ENCODE measurements around the gene HLCS. TPM values are rescaled to one million over a fixed set of nuclear protein-coding genes. Genes with fewer than 3 reads are reported as not detected.

HLCS gene
- total and polyA plus RNA-seq, 10 of the 15 experiments (the other 5 are each of a cell fraction or from before 2014, with no cell fraction given) = 1.5 to 12.7 (median 9.6) TPM

DNA sequence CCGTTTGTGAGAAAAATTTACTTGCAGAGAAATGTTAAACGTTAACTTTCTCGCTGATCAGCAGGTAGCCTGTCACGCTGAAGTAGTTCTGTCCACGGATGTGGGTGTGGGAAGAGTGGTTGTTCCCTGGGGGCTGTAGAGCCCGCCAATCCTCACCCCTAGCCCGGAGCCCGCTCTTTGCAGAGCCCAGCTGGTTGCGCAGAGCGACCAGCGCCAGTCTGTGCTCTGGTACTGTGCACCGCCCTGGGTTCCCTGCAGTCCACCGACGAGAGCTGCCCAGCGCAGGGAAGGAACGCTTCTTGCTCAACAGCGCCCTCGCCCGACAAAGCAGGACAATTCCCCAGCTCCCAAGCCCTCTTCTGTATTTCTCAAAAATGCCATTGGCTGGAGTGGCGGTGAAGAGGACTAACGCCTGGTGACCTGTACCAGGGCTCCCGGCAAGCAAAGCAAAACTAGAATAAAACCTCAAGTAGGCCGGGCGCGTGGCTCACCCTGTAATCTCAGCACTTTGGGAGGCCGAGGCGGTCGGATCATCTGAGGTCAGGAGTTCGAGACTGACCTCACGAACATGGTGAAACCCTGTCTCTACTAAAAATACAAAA, 43.4 kb upstream of the HLCS start (continued):
- TF ChIP-seq RUNX3 (IDR thresholded peaks at IDR 0.05; ENCODE audit: low read length) (no peak), TARDBP (IDR thresholded peaks at IDR 0.05; ENCODE audit: borderline replicate concordance) (no peak), ZNF207 (IDR thresholded peaks at IDR 0.05; ENCODE audit: borderline replicate concordance) (no peak; the same call in 1 of the 2 replicates), SPI1 (IDR thresholded peaks at IDR 0.05; ENCODE audit: borderline replicate concordance, insufficient read depth, low read depth, low read length) (0 out of 2 replicates have a peak, but pooled peaks have one; percentile 10), ETV6 (conservative IDR thresholded peaks at IDR 0.05 in 1 of 2, IDR thresholded peaks at IDR 0.05 in 1 of 2; ENCODE audit: borderline replicate concordance in 1 of 2, low read depth in 1 of 2) (no peak), MXI1 (IDR thresholded peaks at IDR 0.05; ENCODE audit: low read depth, low read length) (no peak), ZNF622 (IDR thresholded peaks at IDR 0.05) (no peak), CHD1 (IDR thresholded peaks at IDR 0.05; ENCODE audit: low read depth, low read length) (no peak), TCF3 (IDR thresholded peaks at IDR 0.05; ENCODE audit: borderline replicate concordance, insufficient read depth, low read depth, low read length) (no peak), CHD2 (IDR thresholded peaks at IDR 0.05; ENCODE audit: borderline replicate concordance, low read depth, low read length) (peak; percentile 34; the same call in 1 of the 2 replicates), DPF2 (IDR thresholded peaks at IDR 0.05) (peak; percentile 59; the same call in 1 of the 2 replicates), RCOR1 (conservative IDR thresholded peaks at IDR 0.05; ENCODE audit: low read depth, low read length) (no peak; the same call in 1 of the 2 replicates), ZNF384 (IDR thresholded peaks at IDR 0.05; ENCODE audit: borderline replicate concordance, low read depth, low read length) (no peak)
- TF ChIP-seq, protein P1, sequence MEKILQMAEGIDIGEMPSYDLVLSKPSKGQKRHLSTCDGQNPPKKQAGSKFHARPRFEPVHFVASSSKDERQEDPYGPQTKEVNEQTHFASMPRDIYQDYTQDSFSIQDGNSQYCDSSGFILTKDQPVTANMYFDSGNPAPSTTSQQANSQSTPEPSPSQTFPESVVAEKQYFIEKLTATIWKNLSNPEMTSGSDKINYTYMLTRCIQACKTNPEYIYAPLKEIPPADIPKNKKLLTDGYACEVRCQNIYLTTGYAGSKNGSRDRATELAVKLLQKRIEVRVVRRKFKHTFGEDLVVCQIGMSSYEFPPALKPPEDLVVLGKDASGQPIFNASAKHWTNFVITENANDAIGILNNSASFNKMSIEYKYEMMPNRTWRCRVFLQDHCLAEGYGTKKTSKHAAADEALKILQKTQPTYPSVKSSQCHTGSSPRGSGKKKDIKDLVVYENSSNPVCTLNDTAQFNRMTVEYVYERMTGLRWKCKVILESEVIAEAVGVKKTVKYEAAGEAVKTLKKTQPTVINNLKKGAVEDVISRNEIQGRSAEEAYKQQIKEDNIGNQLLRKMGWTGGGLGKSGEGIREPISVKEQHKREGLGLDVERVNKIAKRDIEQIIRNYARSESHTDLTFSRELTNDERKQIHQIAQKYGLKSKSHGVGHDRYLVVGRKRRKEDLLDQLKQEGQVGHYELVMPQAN (conservative IDR thresholded peaks at IDR 0.05) = 0 out of 2 replicates have a peak, but pooled peaks have one; percentile 23
- TF ChIP-seq, protein P2, sequence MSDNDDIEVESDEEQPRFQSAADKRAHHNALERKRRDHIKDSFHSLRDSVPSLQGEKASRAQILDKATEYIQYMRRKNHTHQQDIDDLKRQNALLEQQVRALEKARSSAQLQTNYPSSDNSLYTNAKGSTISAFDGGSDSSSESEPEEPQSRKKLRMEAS (IDR thresholded peaks at IDR 0.05; ENCODE audit: low read depth, low read length) = no peak
- TF ChIP-seq, protein P3, sequence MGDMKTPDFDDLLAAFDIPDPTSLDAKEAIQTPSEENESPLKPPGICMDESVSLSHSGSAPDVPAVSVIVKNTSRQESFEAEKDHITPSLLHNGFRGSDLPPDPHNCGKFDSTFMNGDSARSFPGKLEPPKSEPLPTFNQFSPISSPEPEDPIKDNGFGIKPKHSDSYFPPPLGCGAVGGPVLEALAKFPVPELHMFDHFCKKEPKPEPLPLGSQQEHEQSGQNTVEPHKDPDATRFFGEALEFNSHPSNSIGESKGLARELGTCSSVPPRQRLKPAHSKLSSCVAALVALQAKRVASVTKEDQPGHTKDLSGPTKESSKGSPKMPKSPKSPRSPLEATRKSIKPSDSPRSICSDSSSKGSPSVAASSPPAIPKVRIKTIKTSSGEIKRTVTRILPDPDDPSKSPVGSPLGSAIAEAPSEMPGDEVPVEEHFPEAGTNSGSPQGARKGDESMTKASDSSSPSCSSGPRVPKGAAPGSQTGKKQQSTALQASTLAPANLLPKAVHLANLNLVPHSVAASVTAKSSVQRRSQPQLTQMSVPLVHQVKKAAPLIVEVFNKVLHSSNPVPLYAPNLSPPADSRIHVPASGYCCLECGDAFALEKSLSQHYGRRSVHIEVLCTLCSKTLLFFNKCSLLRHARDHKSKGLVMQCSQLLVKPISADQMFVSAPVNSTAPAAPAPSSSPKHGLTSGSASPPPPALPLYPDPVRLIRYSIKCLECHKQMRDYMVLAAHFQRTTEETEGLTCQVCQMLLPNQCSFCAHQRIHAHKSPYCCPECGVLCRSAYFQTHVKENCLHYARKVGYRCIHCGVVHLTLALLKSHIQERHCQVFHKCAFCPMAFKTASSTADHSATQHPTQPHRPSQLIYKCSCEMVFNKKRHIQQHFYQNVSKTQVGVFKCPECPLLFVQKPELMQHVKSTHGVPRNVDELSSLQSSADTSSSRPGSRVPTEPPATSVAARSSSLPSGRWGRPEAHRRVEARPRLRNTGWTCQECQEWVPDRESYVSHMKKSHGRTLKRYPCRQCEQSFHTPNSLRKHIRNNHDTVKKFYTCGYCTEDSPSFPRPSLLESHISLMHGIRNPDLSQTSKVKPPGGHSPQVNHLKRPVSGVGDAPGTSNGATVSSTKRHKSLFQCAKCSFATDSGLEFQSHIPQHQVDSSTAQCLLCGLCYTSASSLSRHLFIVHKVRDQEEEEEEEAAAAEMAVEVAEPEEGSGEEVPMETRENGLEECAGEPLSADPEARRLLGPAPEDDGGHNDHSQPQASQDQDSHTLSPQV (IDR thresholded peaks at IDR 0.05) = no peak
- TF ChIP-seq, protein P4, sequence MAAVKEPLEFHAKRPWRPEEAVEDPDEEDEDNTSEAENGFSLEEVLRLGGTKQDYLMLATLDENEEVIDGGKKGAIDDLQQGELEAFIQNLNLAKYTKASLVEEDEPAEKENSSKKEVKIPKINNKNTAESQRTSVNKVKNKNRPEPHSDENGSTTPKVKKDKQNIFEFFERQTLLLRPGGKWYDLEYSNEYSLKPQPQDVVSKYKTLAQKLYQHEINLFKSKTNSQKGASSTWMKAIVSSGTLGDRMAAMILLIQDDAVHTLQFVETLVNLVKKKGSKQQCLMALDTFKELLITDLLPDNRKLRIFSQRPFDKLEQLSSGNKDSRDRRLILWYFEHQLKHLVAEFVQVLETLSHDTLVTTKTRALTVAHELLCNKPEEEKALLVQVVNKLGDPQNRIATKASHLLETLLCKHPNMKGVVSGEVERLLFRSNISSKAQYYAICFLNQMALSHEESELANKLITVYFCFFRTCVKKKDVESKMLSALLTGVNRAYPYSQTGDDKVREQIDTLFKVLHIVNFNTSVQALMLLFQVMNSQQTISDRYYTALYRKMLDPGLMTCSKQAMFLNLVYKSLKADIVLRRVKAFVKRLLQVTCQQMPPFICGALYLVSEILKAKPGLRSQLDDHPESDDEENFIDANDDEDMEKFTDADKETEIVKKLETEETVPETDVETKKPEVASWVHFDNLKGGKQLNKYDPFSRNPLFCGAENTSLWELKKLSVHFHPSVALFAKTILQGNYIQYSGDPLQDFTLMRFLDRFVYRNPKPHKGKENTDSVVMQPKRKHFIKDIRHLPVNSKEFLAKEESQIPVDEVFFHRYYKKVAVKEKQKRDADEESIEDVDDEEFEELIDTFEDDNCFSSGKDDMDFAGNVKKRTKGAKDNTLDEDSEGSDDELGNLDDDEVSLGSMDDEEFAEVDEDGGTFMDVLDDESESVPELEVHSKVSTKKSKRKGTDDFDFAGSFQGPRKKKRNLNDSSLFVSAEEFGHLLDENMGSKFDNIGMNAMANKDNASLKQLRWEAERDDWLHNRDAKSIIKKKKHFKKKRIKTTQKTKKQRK (IDR thresholded peaks at IDR 0.05; ENCODE audit: low read depth, low read length) = no peak
- TF ChIP-seq, protein P5, sequence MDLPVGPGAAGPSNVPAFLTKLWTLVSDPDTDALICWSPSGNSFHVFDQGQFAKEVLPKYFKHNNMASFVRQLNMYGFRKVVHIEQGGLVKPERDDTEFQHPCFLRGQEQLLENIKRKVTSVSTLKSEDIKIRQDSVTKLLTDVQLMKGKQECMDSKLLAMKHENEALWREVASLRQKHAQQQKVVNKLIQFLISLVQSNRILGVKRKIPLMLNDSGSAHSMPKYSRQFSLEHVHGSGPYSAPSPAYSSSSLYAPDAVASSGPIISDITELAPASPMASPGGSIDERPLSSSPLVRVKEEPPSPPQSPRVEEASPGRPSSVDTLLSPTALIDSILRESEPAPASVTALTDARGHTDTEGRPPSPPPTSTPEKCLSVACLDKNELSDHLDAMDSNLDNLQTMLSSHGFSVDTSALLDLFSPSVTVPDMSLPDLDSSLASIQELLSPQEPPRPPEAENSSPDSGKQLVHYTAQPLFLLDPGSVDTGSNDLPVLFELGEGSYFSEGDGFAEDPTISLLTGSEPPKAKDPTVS (IDR thresholded peaks at IDR 0.05; ENCODE audit: low read depth, low read length) = no peak

Measured in GM12878 (cell line).